GM19043 (cell line): ENCODE data around the gene SLC17A1.

ENCODE experiments used
- ATAC-seq: cut with Tn5 transposase; IDR thresholded peaks from one replicate; pipeline ENCODE4 v1.9.1; 2021; ENCODE audit warnings: low read depth; ENCODE audit not compliant: unreplicated experiment

Gene SLC17A1

DNA sequence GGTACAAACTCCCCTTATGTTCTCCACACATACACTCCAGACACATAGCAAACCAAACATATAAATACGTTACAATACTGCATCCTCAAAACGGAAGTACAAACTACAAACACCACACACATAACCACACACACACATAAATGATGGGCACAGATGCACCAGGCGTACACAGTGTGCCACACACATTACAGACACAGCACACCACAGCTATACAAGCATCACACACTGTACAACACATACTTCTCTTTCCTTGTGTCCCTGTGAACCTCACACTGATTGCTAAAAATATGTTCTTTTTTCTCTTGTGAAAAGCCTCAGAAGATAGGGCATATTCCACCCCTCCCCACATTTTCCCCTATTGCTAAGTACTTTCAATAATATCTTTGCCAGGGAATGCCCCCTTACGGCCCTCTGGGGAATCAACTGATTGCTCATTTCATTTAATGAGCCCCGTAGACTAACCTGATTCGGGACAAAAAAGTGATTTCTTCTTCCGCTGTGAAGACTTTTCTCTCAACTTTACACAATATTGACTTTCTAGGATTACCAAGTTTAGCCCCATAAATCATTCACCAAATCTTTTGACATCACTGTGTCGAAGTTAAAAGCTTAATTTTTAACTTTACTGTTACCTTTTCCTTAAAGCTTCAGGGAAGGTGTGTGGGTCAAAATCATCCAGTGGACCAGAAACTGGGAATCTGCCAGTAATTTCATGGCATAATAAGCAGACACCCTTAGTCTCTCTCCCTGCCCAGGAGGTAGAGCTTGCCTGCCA is at the start of gene SLC17A1:
SLC17A1 (minus strand) TSS at position 521 of the 775 bp plus-strand sequence. CDS start 1,495 bp downstream, outside the sequence.
- no peak for ATAC-seq

DNA sequence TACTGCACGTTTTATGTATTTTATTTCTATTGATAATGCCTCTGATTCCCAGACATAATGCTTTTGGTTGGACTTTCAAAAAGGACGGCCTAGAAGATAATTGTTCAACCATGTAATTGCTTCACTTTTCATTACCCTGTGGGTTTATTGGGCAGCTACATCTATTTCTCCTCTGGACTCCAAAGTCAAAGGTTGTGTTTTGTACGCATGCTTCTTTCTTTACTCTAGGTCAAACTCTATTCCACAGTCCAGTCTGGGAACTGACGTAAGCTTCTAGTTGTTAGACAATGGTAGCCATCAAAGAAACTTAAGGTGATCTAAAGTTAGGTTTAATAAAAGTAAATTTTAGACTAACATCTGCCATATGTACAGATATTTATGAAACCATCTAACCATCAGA is 48.7 kb upstream of the SLC17A1 start:
- ATAC-seq, result no peak

DNA sequence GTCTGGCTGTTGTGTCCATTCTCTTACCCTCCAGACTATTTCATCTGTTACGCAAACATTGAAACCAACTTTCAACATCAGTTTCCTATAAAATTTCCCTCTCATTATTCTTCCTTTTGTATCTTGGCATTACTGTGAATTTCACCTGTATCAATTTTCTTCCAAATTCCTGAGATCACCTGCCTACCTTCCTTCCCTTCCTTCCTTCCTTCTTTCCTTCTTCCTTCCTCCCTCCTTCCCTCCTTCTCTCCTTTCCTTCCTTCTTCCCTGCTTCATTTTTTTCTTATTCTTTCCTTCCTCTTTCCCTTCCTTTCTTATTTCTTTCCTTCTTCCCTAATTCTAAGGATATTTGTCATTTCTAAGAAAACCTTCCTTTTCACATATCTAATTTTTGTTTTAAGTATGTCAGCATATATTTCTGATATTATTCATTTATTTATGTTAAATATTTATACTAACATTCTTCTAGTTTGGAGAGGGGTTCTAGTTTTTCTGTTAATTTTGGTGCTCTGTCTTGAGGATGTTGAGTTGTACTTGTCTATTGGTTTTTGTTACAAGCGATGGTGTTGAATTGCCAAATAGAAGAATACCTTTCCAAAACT is 47.0 kb upstream of the SLC17A1 start:
- no peak for ATAC-seq

DNA sequence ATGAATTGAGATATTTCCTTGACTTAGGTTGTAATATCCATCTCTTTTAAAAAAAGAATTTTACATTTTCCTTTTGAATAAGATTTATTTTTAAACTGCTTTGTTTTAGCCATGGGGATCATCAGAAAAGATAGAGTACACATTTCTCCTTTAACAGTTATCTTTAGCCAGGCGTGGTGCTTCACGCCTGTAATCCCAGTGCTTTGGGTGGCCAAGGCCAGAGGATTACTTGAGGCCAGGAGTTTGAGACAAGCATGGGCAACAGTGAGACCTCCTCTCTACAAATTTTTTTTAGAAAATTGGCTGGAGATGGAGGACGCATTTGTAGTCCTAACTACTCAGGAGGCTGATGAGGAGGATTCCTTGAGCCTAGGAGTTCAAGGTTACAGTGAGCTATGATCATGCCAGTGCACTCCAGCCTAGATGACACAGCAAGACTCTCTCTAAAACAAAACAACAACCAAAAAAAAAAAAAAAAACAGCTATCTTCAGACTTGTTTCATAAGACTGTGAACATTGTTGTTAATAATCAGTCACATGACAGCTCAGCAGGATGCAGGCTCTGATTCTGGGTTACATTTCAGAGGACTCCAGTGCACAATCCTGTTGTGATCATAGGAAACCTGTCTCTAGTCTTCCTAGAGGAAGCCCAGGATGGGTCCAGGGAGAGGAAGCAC is 44.2 kb upstream of the SLC17A1 start:
- ATAC-seq, result no peak

DNA sequence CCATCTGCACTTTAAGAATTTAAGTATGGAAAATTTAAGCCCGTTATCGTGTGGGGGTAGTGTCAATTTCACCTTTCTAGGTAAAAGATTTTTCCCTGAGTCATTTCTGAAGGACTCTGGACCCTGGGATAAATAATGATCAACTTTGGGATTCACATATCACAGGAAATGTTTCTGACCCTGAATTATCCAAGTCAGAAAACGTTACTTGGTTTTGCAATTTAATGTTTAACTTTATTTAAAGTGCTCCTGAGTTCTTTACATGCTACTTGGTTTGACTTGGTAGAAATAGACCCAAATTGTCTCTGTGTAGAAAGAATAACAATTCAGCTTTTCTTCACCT is 43.7 kb upstream of the SLC17A1 start:
- ATAC-seq, result no peak

GRCh38 chr6:25874822-25875562 is 43.1 kb upstream of the SLC17A1 start:
- no peak for ATAC-seq

GRCh38 chr6:25874118-25874517 is 42.3 kb upstream of the SLC17A1 start, which contains the start of gene SLC17A3:
Gene SLC17A3 (minus strand): TSS chr6:25874243. CDS start chr6:25868387, 5,856 bp downstream.
- no peak for ATAC-seq

DNA sequence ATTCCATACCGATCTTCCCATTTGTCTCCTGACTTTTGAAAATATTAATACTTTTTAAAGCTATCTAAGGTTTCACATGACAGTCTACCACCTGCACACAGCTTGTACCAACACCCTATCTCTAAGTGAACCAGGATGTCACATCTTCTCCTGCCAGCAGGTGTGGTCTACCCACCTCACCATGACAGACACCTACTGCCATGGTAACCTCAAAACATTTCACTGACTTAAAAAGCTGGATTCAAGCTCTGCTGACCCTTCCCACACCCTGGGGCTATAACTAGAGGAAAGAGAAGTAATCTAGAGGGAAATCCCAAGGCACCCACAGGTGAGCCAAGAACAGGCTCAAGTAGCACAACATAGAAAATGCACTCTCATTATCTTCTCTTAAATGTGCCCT is 41.0 kb upstream of the SLC17A1 start:
- ATAC-seq, result no peak

- ATAC-seq, result no peak
These were observed 38.0 kb upstream of the SLC17A1 start for GRCh38 chr6:25869840-25870239.

DNA sequence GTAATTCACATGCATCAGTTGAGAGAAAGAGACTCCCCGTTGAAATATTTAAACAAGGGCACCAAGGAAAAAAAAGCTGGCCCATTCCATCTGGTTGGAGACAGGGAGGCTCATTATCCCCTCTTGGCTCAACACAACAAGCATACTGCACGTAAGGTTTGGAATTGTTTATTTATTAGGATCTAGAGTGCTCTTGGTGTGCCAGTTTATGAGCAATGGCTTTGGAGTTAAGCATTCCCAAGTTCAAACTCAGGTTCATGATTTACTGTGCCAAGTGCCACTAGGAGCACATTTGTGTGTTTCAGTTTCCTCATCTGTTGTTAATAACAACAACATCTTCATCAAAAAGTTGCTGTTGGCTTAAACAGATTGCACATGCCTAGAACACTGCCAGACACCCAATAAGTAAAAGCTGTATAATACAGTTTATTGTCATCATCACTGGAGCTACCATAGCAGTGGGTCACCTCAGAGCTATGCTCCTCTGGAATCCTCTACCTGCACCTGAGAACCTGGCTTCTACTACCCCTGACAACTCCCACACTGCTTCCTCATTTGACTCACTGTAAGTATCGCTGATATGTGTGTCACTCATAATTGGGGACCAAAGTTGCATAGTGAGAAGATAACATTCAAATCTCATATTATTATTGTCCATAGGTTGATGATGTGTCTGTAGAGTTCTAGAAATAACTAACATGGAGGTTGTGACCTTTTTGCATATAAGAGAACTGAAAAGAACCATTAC is 36.8 kb upstream of the SLC17A1 start:
- ATAC-seq, result no peak

GRCh38 chr6:25866011-25866410 is 34.2 kb upstream of the SLC17A1 start:
- no peak for ATAC-seq

- ATAC-seq, result no peak
These were observed 31.5 kb upstream of the SLC17A1 start for GRCh38 chr6:25863360-25863759.

GRCh38 chr6:25862199-25862598 is 30.3 kb upstream of the SLC17A1 start:
- no peak for ATAC-seq

- ATAC-seq, result no peak
These were observed 20.9 kb upstream of the SLC17A1 start for GRCh38 chr6:25852756-25853155.

DNA sequence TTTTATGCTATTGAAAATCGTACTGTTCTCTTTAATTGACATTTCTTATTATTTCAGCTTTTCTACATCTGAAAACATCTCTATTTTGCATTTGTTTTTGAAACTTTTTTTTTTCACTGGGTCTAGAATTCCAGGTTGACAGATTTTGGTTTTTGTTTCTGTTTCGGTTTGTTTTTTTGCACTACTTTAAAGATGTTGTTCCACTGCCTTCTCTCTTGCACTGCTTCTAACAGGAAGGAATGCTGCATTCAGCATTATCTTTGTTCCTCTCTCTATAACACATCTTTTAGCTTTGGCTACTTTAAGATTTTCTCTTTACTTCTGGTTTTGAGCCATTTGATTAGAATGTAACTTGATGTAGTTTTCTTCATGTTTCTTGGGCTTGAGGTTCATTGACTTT is 20.1 kb upstream of the SLC17A1 start:
- ATAC-seq, result no peak

DNA sequence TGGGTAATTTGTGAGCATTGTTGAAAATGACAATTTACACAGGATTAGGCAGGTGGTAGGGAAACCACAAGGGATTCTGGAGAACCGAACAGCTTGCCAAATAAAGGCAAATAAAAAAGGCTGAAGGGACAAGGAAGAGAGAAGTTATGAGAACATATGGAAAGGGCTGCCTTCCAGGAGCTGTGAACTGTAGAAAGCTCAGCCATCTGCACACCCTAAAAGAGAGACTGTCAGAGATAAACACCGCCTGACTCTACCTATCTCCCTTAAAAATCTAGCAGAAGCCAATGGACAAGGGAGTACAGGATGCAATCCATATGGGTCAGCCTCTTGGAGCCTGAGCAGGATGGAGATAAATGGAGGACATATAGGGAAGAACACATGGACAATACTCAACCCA is 12.7 kb upstream of the SLC17A1 start:
- ATAC-seq, result no peak

GRCh38 chr6:25842526-25842925 is 10.7 kb upstream of the SLC17A1 start:
- ATAC-seq, result no peak

DNA sequence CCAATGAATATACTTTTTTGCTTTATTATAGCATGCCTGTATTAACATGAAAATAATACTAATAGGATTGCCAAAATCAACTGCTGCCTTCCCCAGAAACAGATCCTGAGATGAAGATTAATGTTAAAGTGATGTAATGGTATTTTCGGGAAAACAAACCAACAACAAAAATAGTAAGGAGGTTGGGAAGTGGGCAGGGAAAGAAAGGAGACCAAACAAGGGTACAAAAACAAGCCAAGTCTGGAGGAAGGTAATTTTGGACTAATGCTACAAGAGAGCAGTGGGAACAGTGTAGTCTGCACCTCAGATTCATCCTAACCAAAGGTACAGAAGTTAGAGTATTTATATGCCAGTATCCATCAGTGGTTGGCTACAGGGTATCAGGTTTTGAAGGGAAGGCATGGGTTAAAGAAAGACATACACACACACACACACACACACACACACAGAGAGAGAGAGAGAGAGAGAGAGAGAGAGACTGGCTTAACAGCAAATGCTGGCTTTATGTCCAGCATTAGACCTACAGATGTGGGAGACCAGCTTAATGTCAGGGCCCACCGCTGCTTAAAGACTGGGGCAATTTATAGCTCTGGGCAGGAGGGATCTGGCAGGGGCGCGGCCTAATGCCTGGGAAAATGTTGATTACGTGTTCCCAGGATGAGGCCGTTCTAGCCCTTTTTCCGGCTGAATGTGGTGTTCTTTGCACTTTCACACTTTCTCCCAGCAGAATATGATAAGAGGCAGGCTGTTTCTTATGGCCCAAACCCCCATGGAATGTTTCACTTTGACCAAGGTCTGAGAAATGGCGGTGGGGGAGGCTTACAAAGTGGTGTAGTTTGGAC is 3.8 kb upstream of the SLC17A1 start:
- ATAC-seq, result no peak

DNA sequence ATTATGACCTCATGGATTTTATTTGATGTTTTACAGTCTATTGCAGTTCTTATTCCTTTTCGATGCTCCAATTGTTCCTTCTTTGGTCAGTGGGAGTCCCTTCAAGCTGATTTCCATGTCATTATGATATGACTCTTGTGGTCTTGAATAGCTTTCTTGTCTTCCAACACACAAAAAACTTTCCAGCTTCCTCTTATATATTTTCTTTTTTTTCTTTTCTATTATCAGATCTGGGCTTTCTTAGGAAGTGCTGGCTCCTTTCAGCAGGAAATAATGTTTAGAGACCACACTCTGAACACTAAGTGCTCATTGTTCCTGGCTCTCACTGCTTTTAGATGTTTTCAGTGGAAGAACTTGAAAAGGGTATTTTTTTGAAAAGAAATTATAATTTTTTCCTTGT is 3.1 kb upstream of the SLC17A1 start:
- ATAC-seq, result no peak
